ENCODE data around the gene OGDH. TPM values are rescaled to one million over a fixed set of nuclear protein-coding genes. Genes with fewer than 3 reads are reported as not detected.
A peak's percentile ranks its signal among the peaks of the same experiment; 100 is the strongest.

The OGDH gene
- total and polyA plus RNA-seq, 2 of the 4 experiments (the other 2 are of a cell fraction) = 47.4 to 56.5 TPM

DNA sequence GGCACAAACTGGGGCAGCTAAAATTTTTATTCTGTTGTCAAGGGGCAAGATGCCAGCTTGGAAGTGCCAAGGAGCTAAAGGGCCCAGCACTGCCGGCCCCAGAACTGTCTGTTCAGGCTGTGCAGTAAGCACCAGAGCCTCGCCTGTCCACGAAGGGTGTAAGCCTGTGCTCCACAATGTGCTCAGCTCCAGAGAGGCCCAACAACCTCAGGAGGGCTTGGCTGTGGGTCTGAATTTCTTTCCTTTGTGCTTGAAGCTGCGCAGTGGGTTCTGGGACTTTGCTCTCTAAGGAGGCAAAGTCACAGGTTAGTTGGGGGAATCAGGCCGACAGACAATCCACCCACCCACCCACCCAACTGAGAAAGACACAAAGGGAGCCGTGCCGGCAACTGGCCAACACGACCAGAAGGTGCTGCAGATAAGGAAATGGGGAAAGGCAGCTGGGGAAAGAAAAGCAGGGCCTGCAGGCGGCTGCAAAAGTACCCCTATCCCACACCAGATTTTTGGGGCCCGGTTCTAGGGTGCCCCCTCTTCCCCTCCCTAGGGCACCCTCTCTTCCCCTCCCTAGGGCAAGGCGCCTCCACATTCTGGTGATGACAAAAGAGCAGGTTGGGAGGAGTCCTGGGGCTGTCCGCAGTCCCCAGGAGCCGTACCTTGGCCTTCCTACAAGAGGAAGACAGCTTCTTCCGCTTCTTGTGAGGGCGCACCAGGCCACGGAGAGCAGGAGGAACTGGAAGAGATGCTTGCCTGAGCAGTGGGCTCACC lies 40.5 kb upstream of the OGDH start:
- no peak overlapping the region for H3K23ac ChIP-seq (ENCODE audit: low read depth, low read length)
- H3K56ac ChIP-seq (ENCODE audit: extremely low read depth, insufficient read depth, low read length) = no peak overlapping the region
- no peak overlapping the region for H3K4me2 ChIP-seq (ENCODE audit: low read depth, low read length)
- H3K4ac ChIP-seq (ENCODE audit: low read depth, low read length) = no peak overlapping the region
- ATAC-seq (ENCODE audit: low read depth) (peak; percentile 44), DNase-seq (no peak)
- H4K20me1 ChIP-seq (ENCODE audit: insufficient read depth, low read length) = peaks cover 29% of the 10 kb centered on the region
- H3K14ac ChIP-seq (replicated peaks; ENCODE audit: low read depth, low read length) = no peak overlapping the region
- peaks cover 64% of the 10 kb centered on the region for H3K36me3 ChIP-seq (ENCODE audit: control insufficient read depth, insufficient read depth, low read length)
- H2BK5ac ChIP-seq (ENCODE audit: low read depth, low read length, poor library complexity, severe bottlenecking) = no peak overlapping the region
- 76% methylated on average over 7 of the region's 16 CpGs; no CpG with 5 or more reads in 1 of the 2 experiments for WGBS, 2 experiments (ENCODE audit: extremely low coverage in 2 of 2, insufficient read length in 1 of 2)
- dilution Hi-C loops (cut with HindIII; ENCODE audit: low sequenced_read_pairs, unreplicated experiment) (no loop called here), intact Hi-C loops (cut with micrococcal nuclease) (loop anchor here (1.0 kb wide), 3 partner anchors 76 to 325 kb away; partner anchors contain the start of gene NUDCD3), in situ Hi-C loops (cut with MboI; ENCODE audit: low sequenced_read_pairs) (loop anchor here (10.0 kb wide), 1 partner anchor 321 kb away; no protein-coding TSS in a partner anchor)
- H4K8ac ChIP-seq (ENCODE audit: low read depth in 2 of 2, low read length in 2 of 2) = no peak overlapping the region
- H3K4me1 ChIP-seq (ENCODE audit: control insufficient read depth, insufficient read depth, low read length) = peaks cover 2% of the 10 kb centered on the region; the same call in 1 of the 2 replicates
- CTCF ChIA-PET = interaction anchor here (0.8 to 2.3 kb wide), 14 partner anchors 10 to 325 kb away, joined by 3 to 14 read pairs (median 4); partner anchors contain the start of genes NUDCD3 and TMED4
- H3K27ac ChIP-seq (ENCODE audit: insufficient read depth, low read length) = no peak overlapping the region
- no peak overlapping the region for H2BK120ac ChIP-seq (ENCODE audit: low read depth, low read length)
- no peak overlapping the region for H4K5ac ChIP-seq (ENCODE audit: low read depth, low read length)
- H2AK9ac ChIP-seq (replicated peaks; ENCODE audit: low read depth, low read length, poor library complexity) = no peak overlapping the region
- H2AFZ ChIP-seq (replicated peaks; ENCODE audit: low read length, poor library complexity) = no peak overlapping the region
- no peaks in the 10 kb centered on the region for H3K9me3 ChIP-seq (ENCODE audit: control insufficient read depth, insufficient read depth, low read length)
- no peak overlapping the region for H2AK5ac ChIP-seq (ENCODE audit: low read depth, low read length)
- H3K9me1 ChIP-seq (ENCODE audit: insufficient read depth, low read length) = peaks cover 6% of the 10 kb centered on the region; the same call in 1 of the 2 replicates
- H4K91ac ChIP-seq (ENCODE audit: insufficient read depth, low read depth, low read length) = no peak overlapping the region
- POLR2A ChIA-PET (ENCODE audit: unreplicated experiment) = no interaction called here
- H3K79me1 ChIP-seq (ENCODE audit: low read depth in 1 of 2, low read length in 2 of 2) = peaks cover 13 to 41% of the 10 kb centered on the region in 2 experiments; a peak in 3 of 4 replicates
- no peak overlapping the region for H3K18ac ChIP-seq (ENCODE audit: low read depth, low read length)
- BruUV-seq (replicated peaks) = no TSS peak
- no peaks in the 10 kb centered on the region for H3K27me3 ChIP-seq (ENCODE audit: control insufficient read depth, insufficient read depth, low read length)
- no peak overlapping the region for H2BK15ac ChIP-seq (ENCODE audit: low read depth, low read length)
- H2BK20ac ChIP-seq (ENCODE audit: low read depth, low read length) = no peak overlapping the region
- H3K4me3 ChIP-seq (ENCODE audit: insufficient read depth, low read depth, low read length) = no peak overlapping the region
- H3K9ac ChIP-seq (ENCODE audit: low read depth, low read length) = no peak overlapping the region
- no peak for TF ChIP-seq MAFK (IDR thresholded peaks at IDR 0.05; ENCODE audit: low read depth, low read length)
- TF ChIP-seq, protein P1, sequence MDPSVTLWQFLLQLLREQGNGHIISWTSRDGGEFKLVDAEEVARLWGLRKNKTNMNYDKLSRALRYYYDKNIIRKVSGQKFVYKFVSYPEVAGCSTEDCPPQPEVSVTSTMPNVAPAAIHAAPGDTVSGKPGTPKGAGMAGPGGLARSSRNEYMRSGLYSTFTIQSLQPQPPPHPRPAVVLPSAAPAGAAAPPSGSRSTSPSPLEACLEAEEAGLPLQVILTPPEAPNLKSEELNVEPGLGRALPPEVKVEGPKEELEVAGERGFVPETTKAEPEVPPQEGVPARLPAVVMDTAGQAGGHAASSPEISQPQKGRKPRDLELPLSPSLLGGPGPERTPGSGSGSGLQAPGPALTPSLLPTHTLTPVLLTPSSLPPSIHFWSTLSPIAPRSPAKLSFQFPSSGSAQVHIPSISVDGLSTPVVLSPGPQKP (IDR thresholded peaks at IDR 0.05; ENCODE audit: borderline replicate concordance, low read depth, low read length) = no peak
- no peak for TF ChIP-seq NFE2L2 (IDR thresholded peaks at IDR 0.05; ENCODE audit: low read depth, low read length)
- TF ChIP-seq, protein P2, sequence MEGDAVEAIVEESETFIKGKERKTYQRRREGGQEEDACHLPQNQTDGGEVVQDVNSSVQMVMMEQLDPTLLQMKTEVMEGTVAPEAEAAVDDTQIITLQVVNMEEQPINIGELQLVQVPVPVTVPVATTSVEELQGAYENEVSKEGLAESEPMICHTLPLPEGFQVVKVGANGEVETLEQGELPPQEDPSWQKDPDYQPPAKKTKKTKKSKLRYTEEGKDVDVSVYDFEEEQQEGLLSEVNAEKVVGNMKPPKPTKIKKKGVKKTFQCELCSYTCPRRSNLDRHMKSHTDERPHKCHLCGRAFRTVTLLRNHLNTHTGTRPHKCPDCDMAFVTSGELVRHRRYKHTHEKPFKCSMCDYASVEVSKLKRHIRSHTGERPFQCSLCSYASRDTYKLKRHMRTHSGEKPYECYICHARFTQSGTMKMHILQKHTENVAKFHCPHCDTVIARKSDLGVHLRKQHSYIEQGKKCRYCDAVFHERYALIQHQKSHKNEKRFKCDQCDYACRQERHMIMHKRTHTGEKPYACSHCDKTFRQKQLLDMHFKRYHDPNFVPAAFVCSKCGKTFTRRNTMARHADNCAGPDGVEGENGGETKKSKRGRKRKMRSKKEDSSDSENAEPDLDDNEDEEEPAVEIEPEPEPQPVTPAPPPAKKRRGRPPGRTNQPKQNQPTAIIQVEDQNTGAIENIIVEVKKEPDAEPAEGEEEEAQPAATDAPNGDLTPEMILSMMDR (conservative IDR thresholded peaks at IDR 0.05; ENCODE audit: low read depth, low read length) = no peak
- TF ChIP-seq MXI1 (IDR thresholded peaks at IDR 0.05; ENCODE audit: borderline replicate concordance, low read depth, low read length) = no peak
- TF ChIP-seq MAZ (IDR thresholded peaks at IDR 0.05; ENCODE audit: borderline replicate concordance, low read depth, low read length) = no peak
- no peak for TF ChIP-seq CHD1 (IDR thresholded peaks at IDR 0.05; ENCODE audit: low read depth, low read length)
- no peak for TF ChIP-seq RFX5 (IDR thresholded peaks at IDR 0.05; ENCODE audit: low read depth, low read length)
- no peak for TF ChIP-seq SMC3 (IDR thresholded peaks at IDR 0.05; ENCODE audit: low read depth, low read length)
- TF ChIP-seq POLR2A (IDR thresholded peaks at IDR 0.05; ENCODE audit: low read depth, low read length) = no peak
- no peak for TF ChIP-seq RAD21 (IDR thresholded peaks at IDR 0.05; ENCODE audit: low read length)
- no peak for TF ChIP-seq BHLHE40 (IDR thresholded peaks at IDR 0.05; ENCODE audit: low read depth, low read length)
- TF ChIP-seq, protein P3, sequence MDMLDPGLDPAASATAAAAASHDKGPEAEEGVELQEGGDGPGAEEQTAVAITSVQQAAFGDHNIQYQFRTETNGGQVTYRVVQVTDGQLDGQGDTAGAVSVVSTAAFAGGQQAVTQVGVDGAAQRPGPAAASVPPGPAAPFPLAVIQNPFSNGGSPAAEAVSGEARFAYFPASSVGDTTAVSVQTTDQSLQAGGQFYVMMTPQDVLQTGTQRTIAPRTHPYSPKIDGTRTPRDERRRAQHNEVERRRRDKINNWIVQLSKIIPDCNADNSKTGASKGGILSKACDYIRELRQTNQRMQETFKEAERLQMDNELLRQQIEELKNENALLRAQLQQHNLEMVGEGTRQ (IDR thresholded peaks at IDR 0.05; ENCODE audit: low read depth, low read length) = no peak
- TF ChIP-seq FOS (IDR thresholded peaks at IDR 0.05; ENCODE audit: low read depth, low read length) = no peak
- TF ChIP-seq CEBPB (IDR thresholded peaks at IDR 0.05; ENCODE audit: low read depth, low read length) = no peak

Measured in IMR-90 (cell line).